ENCODE data around the gene UBXN7. TPM values are rescaled to one million over a fixed set of nuclear protein-coding genes. Genes with fewer than 3 reads are reported as not detected.

UBXN7 gene
- total and polyA plus RNA-seq, 2 donors (not counting 3 experiments of a cell fraction or from before 2014, with no cell fraction given) = 9.9 to 57.0 TPM

GRCh38 chr3:196341137-196341536, 91.1 kb downstream of the UBXN7 start:
- Histone ChIP-seq H3K9me1 (replicated peaks; ENCODE audit: control insufficient read depth, extremely low read depth, insufficient read depth, low read length) (no peaks in the 10 kb centered on the region), H3K79me2 (ENCODE audit: control insufficient read depth, insufficient read depth, low read length) (no peaks in the 10 kb centered on the region), H2AFZ (ENCODE audit: low read depth, low read length) (no peak overlapping the region), H3K9ac (replicated peaks; ENCODE audit: extremely low read depth, insufficient read depth, low read length) (no peak overlapping the region), H3K27me3 (ENCODE audit: control insufficient read depth in 2 of 2, insufficient read depth in 2 of 2, low read length in 2 of 2) (no peaks in the 10 kb centered on the region), H4K20me1 (replicated peaks; ENCODE audit: control insufficient read depth, extremely low read depth, insufficient read depth, low read length) (no peaks in the 10 kb centered on the region), H3K9me3 (replicated peaks; ENCODE audit: control insufficient read depth, insufficient read depth, low read length) (no peaks in the 10 kb centered on the region), H3K4me2 (ENCODE audit: insufficient read depth, low read length) (no peak overlapping the region), H3K4me1 (ENCODE audit: control insufficient read depth, extremely low read depth, insufficient read depth, low read length) (no peaks in the 10 kb centered on the region), H3K27ac (ENCODE audit: insufficient read depth, low read depth, low read length) (no peak overlapping the region), H3K4me3 (replicated peaks in 1 of 3; ENCODE audit: insufficient read depth in 1 of 3, low read depth in 1 of 3, low read length in 3 of 3) (no peak overlapping the region), H3K36me3 (ENCODE audit: control insufficient read depth in 2 of 2, extremely low read depth in 1 of 2, insufficient read depth in 2 of 2, low read length in 2 of 2) (no peaks in the 10 kb centered on the region)
- FAIRE-seq = no peak
- intact Hi-C loops (cut with micrococcal nuclease) (no loop called here), dilution Hi-C loops (cut with MboI; ENCODE audit: extremely low pct_ligation_motif_present, low sequenced_read_pairs) (no loop called here)
- CTCF ChIA-PET = interaction anchor here (0.7 to 1.4 kb wide), 3 partner anchors 13 to 88 kb away, joined by 3 to 6 read pairs (median 3); no protein-coding TSS in a partner anchor
- POLR2A ChIA-PET = no interaction called here
- no TSS peak for BruUV-seq (replicated peaks)
- no peak for TF ChIP-seq JUN (IDR thresholded peaks at IDR 0.05; ENCODE audit: borderline replicate concordance, insufficient read depth, insufficient read length, low read depth)
- no peak for DNase-seq (ENCODE audit: low read depth, low spot score)

- intact Hi-C loops (cut with micrococcal nuclease) = no loop called here
- Histone ChIP-seq H3K9ac (replicated peaks; ENCODE audit: extremely low read depth, insufficient read depth, low read length) (no peak overlapping the region), H3K27me3 (ENCODE audit: control insufficient read depth in 2 of 2, insufficient read depth in 2 of 2, low read length in 2 of 2) (no peaks in the 10 kb centered on the region), H3K4me3 (replicated peaks in 1 of 3; ENCODE audit: insufficient read depth in 1 of 3, low read depth in 1 of 3, low read length in 3 of 3) (no peak overlapping the region), H3K79me2 (ENCODE audit: control insufficient read depth, insufficient read depth, low read length) (no peaks in the 10 kb centered on the region), H4K20me1 (replicated peaks; ENCODE audit: control insufficient read depth, extremely low read depth, insufficient read depth, low read length) (no peaks in the 10 kb centered on the region), H3K27ac (ENCODE audit: insufficient read depth, low read depth, low read length) (no peak overlapping the region), H2AFZ (ENCODE audit: low read depth, low read length) (no peak overlapping the region), H3K9me1 (replicated peaks; ENCODE audit: control insufficient read depth, extremely low read depth, insufficient read depth, low read length) (no peaks in the 10 kb centered on the region), H3K9me3 (replicated peaks; ENCODE audit: control insufficient read depth, insufficient read depth, low read length) (no peaks in the 10 kb centered on the region), H3K4me2 (ENCODE audit: insufficient read depth, low read length) (no peak overlapping the region), H3K4me1 (ENCODE audit: control insufficient read depth, extremely low read depth, insufficient read depth, low read length) (no peaks in the 10 kb centered on the region), H3K36me3 (ENCODE audit: control insufficient read depth in 2 of 2, extremely low read depth in 1 of 2, insufficient read depth in 2 of 2, low read length in 2 of 2) (no peaks in the 10 kb centered on the region)
- ChIA-PET CTCF (interaction anchor here (0.8 to 1.4 kb wide), 2 partner anchors 15 to 87 kb away, joined by 3 to 6 read pairs; no protein-coding TSS in a partner anchor), POLR2A (no interaction called here)
- FAIRE-seq (no peak), DNase-seq (ENCODE audit: low read depth, low spot score) (no peak)
- no TSS peak for BruUV-seq (replicated peaks)
- TF ChIP-seq FOS (IDR thresholded peaks at IDR 0.05; ENCODE audit: borderline replicate concordance, insufficient read depth, low read length) = no peak
- TF ChIP-seq CTCF (IDR thresholded peaks at IDR 0.05; ENCODE audit: extremely low read depth in 1 of 2, insufficient read depth in 1 of 2, low read depth in 1 of 2, low read length in 2 of 2) = no peak
- TF ChIP-seq POLR2A (IDR thresholded peaks at IDR 0.05; ENCODE audit: low read depth, low read length) = no peak
- dilution Hi-C loops (cut with MboI; ENCODE audit: extremely low pct_ligation_motif_present, low sequenced_read_pairs) = no loop called here
Measured at GRCh38 chr3:196340466-196340865, 91.8 kb downstream of the UBXN7 start.

All from endothelial cell of umbilical vein (primary cell).